ENCODE measurements around the gene KHDRBS2. TPM values are rescaled to one million over a fixed set of nuclear protein-coding genes. Genes with fewer than 3 reads are reported as not detected.

Gene KHDRBS2
- polyA plus RNA-seq, 1 donor (not counting 4 experiments of a cell fraction or from before 2014, with no cell fraction given): not detected

- H3K9me3 ChIP-seq (ENCODE audit: control insufficient read depth, low read depth, low read length): no peaks in the 10 kb centered on the region
- no peak overlapping the region for H3K4me3 ChIP-seq (ENCODE audit: control insufficient read depth in 2 of 3, extremely low read depth in 1 of 3, insufficient read depth in 2 of 3, low read depth in 1 of 3, low read length in 3 of 3)
- dilution Hi-C loops (cut with MboI; ENCODE audit: extremely low pct_ligation_motif_present, low sequenced_read_pairs): no loop called here
- H3K9ac ChIP-seq (ENCODE audit: control insufficient read depth, extremely low read depth, insufficient read depth, low read length): no peak overlapping the region
- no peak for DNase-seq (ENCODE audit: low read depth, low spot score)
- H3K9me1 ChIP-seq (ENCODE audit: control insufficient read depth, extremely low read depth, insufficient read depth, low read length): no peaks in the 10 kb centered on the region
- H3K27ac ChIP-seq (ENCODE audit: control insufficient read depth, insufficient read depth, low read length): no peak overlapping the region
- no peaks in the 10 kb centered on the region for H3K36me3 ChIP-seq (ENCODE audit: control insufficient read depth in 2 of 2, extremely low read depth in 1 of 2, insufficient read depth in 2 of 2, low read length in 2 of 2)
- no peak overlapping the region for H2AFZ ChIP-seq (ENCODE audit: control insufficient read depth, low read length)
- no peaks in the 10 kb centered on the region for H3K79me2 ChIP-seq (ENCODE audit: control insufficient read depth, insufficient read depth, low read length)
- no peaks in the 10 kb centered on the region for H3K27me3 ChIP-seq (ENCODE audit: control insufficient read depth, extremely low read depth, insufficient read depth, low read length)
- TF ChIP-seq, protein P1, sequence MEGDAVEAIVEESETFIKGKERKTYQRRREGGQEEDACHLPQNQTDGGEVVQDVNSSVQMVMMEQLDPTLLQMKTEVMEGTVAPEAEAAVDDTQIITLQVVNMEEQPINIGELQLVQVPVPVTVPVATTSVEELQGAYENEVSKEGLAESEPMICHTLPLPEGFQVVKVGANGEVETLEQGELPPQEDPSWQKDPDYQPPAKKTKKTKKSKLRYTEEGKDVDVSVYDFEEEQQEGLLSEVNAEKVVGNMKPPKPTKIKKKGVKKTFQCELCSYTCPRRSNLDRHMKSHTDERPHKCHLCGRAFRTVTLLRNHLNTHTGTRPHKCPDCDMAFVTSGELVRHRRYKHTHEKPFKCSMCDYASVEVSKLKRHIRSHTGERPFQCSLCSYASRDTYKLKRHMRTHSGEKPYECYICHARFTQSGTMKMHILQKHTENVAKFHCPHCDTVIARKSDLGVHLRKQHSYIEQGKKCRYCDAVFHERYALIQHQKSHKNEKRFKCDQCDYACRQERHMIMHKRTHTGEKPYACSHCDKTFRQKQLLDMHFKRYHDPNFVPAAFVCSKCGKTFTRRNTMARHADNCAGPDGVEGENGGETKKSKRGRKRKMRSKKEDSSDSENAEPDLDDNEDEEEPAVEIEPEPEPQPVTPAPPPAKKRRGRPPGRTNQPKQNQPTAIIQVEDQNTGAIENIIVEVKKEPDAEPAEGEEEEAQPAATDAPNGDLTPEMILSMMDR (optimal IDR thresholded peaks at IDR 0.05 in 1 of 3, IDR thresholded peaks at IDR 0.05 in 1 of 3, conservative IDR thresholded peaks at IDR 0.05 in 1 of 3; ENCODE audit: extremely low read depth in 1 of 3, insufficient read depth in 2 of 3, low read length in 3 of 3): no peak
- TF ChIP-seq EZH2 (IDR thresholded peaks at IDR 0.05; ENCODE audit: low read length): no peak
- no peak for FAIRE-seq
- H4K20me1 ChIP-seq (ENCODE audit: control insufficient read depth, extremely low read depth, insufficient read depth, low read length): no peaks in the 10 kb centered on the region
- H3K4me2 ChIP-seq (ENCODE audit: control insufficient read depth, extremely low read depth, insufficient read depth, low read depth, low read length): no peak overlapping the region
- no peaks in the 10 kb centered on the region for H3K4me1 ChIP-seq (ENCODE audit: control insufficient read depth, extremely low read depth, insufficient read depth, low read length)
Measured at GRCh38 chr6:62265906-62266525, 20.0 kb downstream of the KHDRBS2 start.

DNA sequence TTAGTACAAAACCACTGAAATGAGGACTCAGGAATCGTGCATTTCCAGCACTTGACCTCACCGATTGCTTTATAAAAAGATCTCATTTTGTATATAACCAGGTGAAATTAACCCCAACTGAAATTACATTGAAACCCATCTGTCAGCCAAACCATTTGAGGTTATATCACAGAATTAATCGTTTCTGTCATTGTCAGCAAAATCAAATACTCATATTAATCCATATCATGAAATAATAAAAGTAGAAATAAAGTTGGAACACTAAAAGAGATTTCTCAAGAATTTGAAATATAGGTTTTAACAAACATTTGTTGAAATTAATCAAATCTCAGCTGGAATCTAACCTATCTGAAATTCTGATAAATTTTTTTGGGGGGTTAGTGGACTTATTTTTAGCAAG lies 23.7 kb downstream of the KHDRBS2 start:
- H3K4me3 ChIP-seq (ENCODE audit: control insufficient read depth in 2 of 3, extremely low read depth in 1 of 3, insufficient read depth in 2 of 3, low read depth in 1 of 3, low read length in 3 of 3): no peak overlapping the region
- no peak overlapping the region for H3K4me2 ChIP-seq (ENCODE audit: control insufficient read depth, extremely low read depth, insufficient read depth, low read depth, low read length)
- no peaks in the 10 kb centered on the region for H4K20me1 ChIP-seq (ENCODE audit: control insufficient read depth, extremely low read depth, insufficient read depth, low read length)
- H3K9me1 ChIP-seq (ENCODE audit: control insufficient read depth, extremely low read depth, insufficient read depth, low read length): no peaks in the 10 kb centered on the region
- H3K79me2 ChIP-seq (ENCODE audit: control insufficient read depth, insufficient read depth, low read length): no peaks in the 10 kb centered on the region
- H3K9ac ChIP-seq (ENCODE audit: control insufficient read depth, extremely low read depth, insufficient read depth, low read length): no peak overlapping the region
- no peak overlapping the region for H3K27ac ChIP-seq (ENCODE audit: control insufficient read depth, insufficient read depth, low read length)
- no peaks in the 10 kb centered on the region for H3K27me3 ChIP-seq (ENCODE audit: control insufficient read depth, extremely low read depth, insufficient read depth, low read length)
- TF ChIP-seq, protein P1 (optimal IDR thresholded peaks at IDR 0.05 in 1 of 3, IDR thresholded peaks at IDR 0.05 in 1 of 3, conservative IDR thresholded peaks at IDR 0.05 in 1 of 3; ENCODE audit: extremely low read depth in 1 of 3, insufficient read depth in 2 of 3, low read length in 3 of 3): no peak
- TF ChIP-seq EZH2 (IDR thresholded peaks at IDR 0.05; ENCODE audit: low read length): no peak
- H3K9me3 ChIP-seq (ENCODE audit: control insufficient read depth, low read depth, low read length): peaks cover 3% of the 10 kb centered on the region
- no peaks in the 10 kb centered on the region for H3K4me1 ChIP-seq (ENCODE audit: control insufficient read depth, extremely low read depth, insufficient read depth, low read length)
- dilution Hi-C loops (cut with MboI; ENCODE audit: extremely low pct_ligation_motif_present, low sequenced_read_pairs): no loop called here
- FAIRE-seq (no peak), DNase-seq (ENCODE audit: low read depth, low spot score) (no peak)
- H2AFZ ChIP-seq (ENCODE audit: control insufficient read depth, low read length): no peak overlapping the region
- H3K36me3 ChIP-seq (ENCODE audit: control insufficient read depth in 2 of 2, extremely low read depth in 1 of 2, insufficient read depth in 2 of 2, low read length in 2 of 2): no peaks in the 10 kb centered on the region
